BJ (cell line): Measurements from ENCODE around the gene DBT. TPM values are rescaled to one million over a fixed set of nuclear protein-coding genes. Genes with fewer than 3 reads are reported as not detected.

Experiments used
- CTCF ChIA-PET: fragments of 350-600 bp; formaldehyde crosslinking; extraction: SDS; loops from one replicate; lab custom pipeline; 2021; ENCODE audit warnings: antibody characterized with exemption, inconsistent platforms; lab: Yijun Ruan, JAX
- POLR2A ChIA-PET: fragments of 300-600 bp; sonication (Branson Sonifier 250); formaldehyde crosslinking; extraction: SDS; loops from one replicate; lab custom pipeline; 2021; ENCODE audit warnings: antibody characterized with exemption; lab: Charles Lee
- DNase-seq: peaks from one replicate; pipeline ENCODE4 v3.0.0-alpha.2; 2011; ENCODE audit warnings: low read depth
- H3K27me3 ChIP-seq: 2 replicates; pipeline ENCODE4 v1.6.0; 2011; ENCODE audit warnings: low read length; ENCODE audit not compliant: control insufficient read depth, insufficient read depth
- H3K36me3 ChIP-seq: 2 replicates; pipeline ENCODE4 v1.5.1; 2011; ENCODE audit warnings: low read length; ENCODE audit not compliant: control insufficient read depth, insufficient read depth
- H3K4me3 ChIP-seq: 2 replicates; pipeline ENCODE4 v1.5.1; 2011; ENCODE audit warnings: low read depth, mild to moderate bottlenecking, control low read depth, low read length
- CTCF ChIP-seq: IDR thresholded peaks from 2 replicates; pipeline ENCODE4 v1.5.1; 2011; ENCODE audit warnings: low read depth, mild to moderate bottlenecking, control low read depth, inconsistent platforms, low read length, moderate library complexity; ENCODE audit not compliant: insufficient read depth
- polyA plus RNA-seq: library from polyadenylated mRNA; depleted of rRNA; stranded (reverse); fragments of >200 nt; gene quantifications from 2 replicates; pipeline ENCODE4 v1.2.3, GENCODE V29; 2011; rRNA removed
- small RNA-seq: library from RNA; depleted of rRNA; stranded (forward); fragments of <200 nt; gene quantifications from one replicate; pipeline ENCODE3, GENCODE V24; 2012; ENCODE audit warnings: low replicate concordance, low read depth; ENCODE audit not compliant: insufficient read length

The DBT gene
- polyA plus RNA-seq, 1 experiment, result 3.5 TPM

- CTCF ChIA-PET, result no interaction called here
- peaks cover 8% of the 10 kb centered on the region for H3K36me3 ChIP-seq
- POLR2A ChIA-PET, result no interaction called here
- DNase-seq, result no peak
- no peak for TF ChIP-seq CTCF
- no peaks in the 10 kb centered on the region for H3K27me3 ChIP-seq
- H3K4me3 ChIP-seq, result no peak overlapping the region
These were observed 104.5 kb downstream of the DBT start for GRCh38 chr1:100145116-100145515.

GRCh38 chr1:100142343-100142742, 107.3 kb downstream of the DBT start:
- no peak overlapping the region for H3K4me3 ChIP-seq
- DNase-seq, result no peak
- TF ChIP-seq CTCF, result no peak
- H3K27me3 ChIP-seq, result no peaks in the 10 kb centered on the region
- ChIA-PET CTCF (no interaction called here), POLR2A (no interaction called here)
- H3K36me3 ChIP-seq, result peaks cover 6% of the 10 kb centered on the region

GRCh38 chr1:100141192-100141591, 108.4 kb downstream of the DBT start:
- no peak overlapping the region for H3K4me3 ChIP-seq
- H3K36me3 ChIP-seq, result peaks cover 5% of the 10 kb centered on the region
- ChIA-PET POLR2A (no interaction called here), CTCF (no interaction called here)
- no peak for DNase-seq
- no peaks in the 10 kb centered on the region for H3K27me3 ChIP-seq
- TF ChIP-seq CTCF, result no peak

GRCh38 chr1:100137602-100138001, 112.0 kb downstream of the DBT start:
- no peak for TF ChIP-seq CTCF
- no peak overlapping the region for H3K4me3 ChIP-seq
- POLR2A ChIA-PET, result no interaction called here
- no peak for DNase-seq
- peaks cover 5% of the 10 kb centered on the region for H3K36me3 ChIP-seq
- CTCF ChIA-PET, result interaction anchor here (1.5 kb wide), 1 partner anchor 43 kb away, joined by 3 read pairs; no protein-coding TSS in a partner anchor
- H3K27me3 ChIP-seq, result no peaks in the 10 kb centered on the region

Small RNAs within 50 kb of the gene (small RNA-seq; reads per million reads assigned to genes)
- not detected for gene AL445928.1
- gene MIR553, result not detected
- not detected for gene RPL23AP90

Other genes with a start within 250 kb of the DBT start
- 0.72 and 1.6 TPM in 2 replicates for gene SASS6, start 116.9 kb downstream of the DBT start, polyA plus RNA-seq
- gene TRMT13, start 116.7 kb downstream of the DBT start, polyA plus RNA-seq, result 6.2 and 14.0 TPM in 2 replicates
- 0.28 and 0.33 TPM in 2 replicates for gene LRRC39, start 71.6 kb downstream of the DBT start, polyA plus RNA-seq
- 28.6 and 33.9 TPM in 2 replicates for gene RTCA, start 16.4 kb upstream of the DBT start, polyA plus RNA-seq
- gene CDC14A, start 102.7 kb upstream of the DBT start, polyA plus RNA-seq, result 1.6 and 2.7 TPM in 2 replicates